DND-41 (cell line): Measurements from ENCODE around the gene VWA5B1.

ENCODE experiments used
- ATAC-seq: fragments of 200-7000 bp; cut with Tn5 transposase; 3 replicates; pipeline ENCODE4 v1.9.1; 2021; ENCODE audit warnings: low read depth; ENCODE audit not compliant: insufficient read depth
- DNase-seq: peaks from one replicate; pipeline ENCODE4 v3.0.0-alpha.2; 2020
- H2AFZ ChIP-seq: 2 replicates; pipeline ENCODE4 v1.6.0; 2012; ENCODE audit warnings: low read depth, low read length
- H3K27ac ChIP-seq: 2 replicates; pipeline ENCODE4 v1.5.1; 2012; ENCODE audit warnings: low read length, inconsistent platforms
- H3K27me3 ChIP-seq: fragments of 200-600 bp; sonication (generic); 2 replicates; pipeline ENCODE4 v1.6.0; 2012; ENCODE audit warnings: low read length, mild to moderate bottlenecking, inconsistent platforms; ENCODE audit not compliant: insufficient read depth, poor library complexity
- H3K36me3 ChIP-seq: 2 replicates; pipeline ENCODE4 v1.5.1; 2012; ENCODE audit warnings: low read length, inconsistent platforms; ENCODE audit not compliant: insufficient read depth
- H3K4me1 ChIP-seq: 2 replicates; pipeline ENCODE4 v1.5.1; 2012; ENCODE audit warnings: mild to moderate bottlenecking, low read length; ENCODE audit not compliant: insufficient read depth
- H3K4me2 ChIP-seq: 2 replicates; pipeline ENCODE4 v1.6.0; 2012; ENCODE audit warnings: mild to moderate bottlenecking, moderate library complexity, low read length, inconsistent platforms; ENCODE audit not compliant: insufficient read depth
- H3K4me3 ChIP-seq, 2 experiments: fragments of 200-600 bp in 1 of 2; shearing (Covaris generic) in 1 of 2; 2 replicates each; pipeline ENCODE4 v1.5.1; 2012 to 2016; ENCODE audit warnings: inconsistent platforms in 2 of 2, low read length in 2 of 2, mild to moderate bottlenecking in 2 of 2, low read depth in 1 of 2, moderate library complexity in 1 of 2
- H3K79me2 ChIP-seq: 2 replicates; pipeline ENCODE4 v1.6.0; 2012; ENCODE audit warnings: low read length, inconsistent platforms; ENCODE audit not compliant: insufficient read depth
- H3K9ac ChIP-seq: 2 replicates; pipeline ENCODE4 v1.6.0; 2012; ENCODE audit warnings: low read depth, mild to moderate bottlenecking, inconsistent platforms, low read length, moderate library complexity
- H3K9me3 ChIP-seq: 2 replicates; pipeline ENCODE4 v1.5.1; 2012; ENCODE audit warnings: low read length, moderate library complexity, mild to moderate bottlenecking, inconsistent platforms; ENCODE audit not compliant: insufficient read depth, severe bottlenecking
- H4K20me1 ChIP-seq: 2 replicates; pipeline ENCODE4 v1.6.0; 2012; ENCODE audit warnings: low read length; ENCODE audit not compliant: insufficient read depth
- CTCF ChIP-seq: IDR thresholded peaks from 2 replicates; pipeline ENCODE4 v1.5.1; 2012; ENCODE audit warnings: borderline replicate concordance, low read length, moderate library complexity, mild to moderate bottlenecking; ENCODE audit not compliant: poor library complexity, severe bottlenecking; ENCODE audit errors: extremely low read depth
- EZH2 ChIP-seq: IDR thresholded peaks from 3 replicates; pipeline ENCODE4 v1.6.1; 2012; ENCODE audit warnings: borderline replicate concordance, low read depth, mild to moderate bottlenecking, moderate library complexity, low read length, inconsistent platforms; ENCODE audit not compliant: severe bottlenecking

VWA5B1 gene

GRCh38 chr1:20402585-20403422 is 112.1 kb downstream of the VWA5B1 start:
- Histone ChIP-seq H3K4me3 (no peak overlapping the region), H3K36me3 (no peaks in the 10 kb centered on the region), H3K9ac (no peak overlapping the region), H4K20me1 (peaks cover 5% of the 10 kb centered on the region; the same call in 1 of the 2 replicates), H3K27me3 (peaks cover 12% of the 10 kb centered on the region), H3K27ac (no peak overlapping the region), H3K4me2 (no peak overlapping the region), H3K79me2 (no peaks in the 10 kb centered on the region), H3K9me3 (no peaks in the 10 kb centered on the region), H2AFZ (no peak overlapping the region), H3K4me1 (no peaks in the 10 kb centered on the region)
- TF ChIP-seq EZH2: no peak
- DNase-seq: no peak
- ATAC-seq: no peak

- H3K36me3 ChIP-seq: no peaks in the 10 kb centered on the region
- ATAC-seq (no peak), DNase-seq (no peak)
- H3K4me2 ChIP-seq: no peak overlapping the region
- peaks cover 5% of the 10 kb centered on the region; the same call in 1 of the 2 replicates for H4K20me1 ChIP-seq
- no peak overlapping the region for H2AFZ ChIP-seq
- no peak overlapping the region for H3K27ac ChIP-seq
- no peaks in the 10 kb centered on the region for H3K9me3 ChIP-seq
- TF ChIP-seq EZH2 (no peak), CTCF (no peak)
- H3K4me3 ChIP-seq: no peak overlapping the region
- no peaks in the 10 kb centered on the region for H3K79me2 ChIP-seq
- peaks cover 12% of the 10 kb centered on the region for H3K27me3 ChIP-seq
- H3K4me1 ChIP-seq: no peaks in the 10 kb centered on the region
- H3K9ac ChIP-seq: no peak overlapping the region
These were observed 112.9 kb downstream of the VWA5B1 start for GRCh38 chr1:20403423-20404145.

GRCh38 chr1:20404466-20404865 is 113.8 kb downstream of the VWA5B1 start:
- no peaks in the 10 kb centered on the region for H3K36me3 ChIP-seq
- H3K27ac ChIP-seq: no peak overlapping the region
- H3K4me3 ChIP-seq: no peak overlapping the region
- peaks cover 12% of the 10 kb centered on the region for H3K27me3 ChIP-seq
- peaks cover 5% of the 10 kb centered on the region; the same call in 1 of the 2 replicates for H4K20me1 ChIP-seq
- no peak overlapping the region for H2AFZ ChIP-seq
- ATAC-seq (no peak), DNase-seq (no peak)
- H3K79me2 ChIP-seq: no peaks in the 10 kb centered on the region
- H3K9ac ChIP-seq: no peak overlapping the region
- TF ChIP-seq EZH2 (no peak), CTCF (no peak)
- no peaks in the 10 kb centered on the region for H3K4me1 ChIP-seq
- no peaks in the 10 kb centered on the region for H3K9me3 ChIP-seq
- no peak overlapping the region for H3K4me2 ChIP-seq
